ENCODE data around the gene ATP2C2.

The ATP2C2 gene

DNA sequence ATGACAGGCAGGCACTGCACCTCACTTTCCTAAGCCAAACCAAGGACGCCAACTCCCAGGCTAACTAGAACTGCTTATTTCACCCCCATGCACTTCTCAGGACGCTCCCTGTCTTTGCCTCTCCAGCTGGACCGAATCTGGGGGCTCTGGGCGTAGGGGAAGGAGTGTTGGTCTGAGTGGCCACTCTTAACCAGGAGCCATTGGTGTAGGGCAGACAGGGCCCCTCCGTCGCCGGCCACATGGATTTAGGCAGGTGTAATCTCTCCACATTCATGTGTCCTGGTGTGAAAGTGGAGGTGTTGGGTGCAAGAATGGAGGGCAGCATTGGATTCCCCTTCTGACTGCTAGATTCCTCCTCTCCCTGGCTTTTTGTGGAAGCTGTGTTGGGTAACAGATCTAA, 9.8 kb downstream of the ATP2C2 start:
- Histone ChIP-seq H3K9me3 (ENCODE audit: severe bottlenecking) (no peaks in the 10 kb centered on the region), H3K4me1 (ENCODE audit: insufficient read depth, poor library complexity, severe bottlenecking) (peaks cover 22% of the 10 kb centered on the region), H3K36me3 (ENCODE audit: low read depth) (peaks cover 4% of the 10 kb centered on the region; the same call in 1 of the 2 replicates), H3K27me3 (ENCODE audit: insufficient read depth, poor library complexity, severe bottlenecking) (no peaks in the 10 kb centered on the region), H3K27ac (ENCODE audit: poor library complexity, severe bottlenecking) (peak overlapping the region; percentile 30), H3K4me3 (ENCODE audit: severe bottlenecking) (no peak overlapping the region)
- DNase-seq (ENCODE audit: low spot score) (no peak), ATAC-seq (ENCODE audit: low read depth) (no peak)
- TF ChIP-seq, protein P1, sequence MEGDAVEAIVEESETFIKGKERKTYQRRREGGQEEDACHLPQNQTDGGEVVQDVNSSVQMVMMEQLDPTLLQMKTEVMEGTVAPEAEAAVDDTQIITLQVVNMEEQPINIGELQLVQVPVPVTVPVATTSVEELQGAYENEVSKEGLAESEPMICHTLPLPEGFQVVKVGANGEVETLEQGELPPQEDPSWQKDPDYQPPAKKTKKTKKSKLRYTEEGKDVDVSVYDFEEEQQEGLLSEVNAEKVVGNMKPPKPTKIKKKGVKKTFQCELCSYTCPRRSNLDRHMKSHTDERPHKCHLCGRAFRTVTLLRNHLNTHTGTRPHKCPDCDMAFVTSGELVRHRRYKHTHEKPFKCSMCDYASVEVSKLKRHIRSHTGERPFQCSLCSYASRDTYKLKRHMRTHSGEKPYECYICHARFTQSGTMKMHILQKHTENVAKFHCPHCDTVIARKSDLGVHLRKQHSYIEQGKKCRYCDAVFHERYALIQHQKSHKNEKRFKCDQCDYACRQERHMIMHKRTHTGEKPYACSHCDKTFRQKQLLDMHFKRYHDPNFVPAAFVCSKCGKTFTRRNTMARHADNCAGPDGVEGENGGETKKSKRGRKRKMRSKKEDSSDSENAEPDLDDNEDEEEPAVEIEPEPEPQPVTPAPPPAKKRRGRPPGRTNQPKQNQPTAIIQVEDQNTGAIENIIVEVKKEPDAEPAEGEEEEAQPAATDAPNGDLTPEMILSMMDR (IDR thresholded peaks at IDR 0.05; ENCODE audit: poor library complexity, severe bottlenecking), result no peak

DNA sequence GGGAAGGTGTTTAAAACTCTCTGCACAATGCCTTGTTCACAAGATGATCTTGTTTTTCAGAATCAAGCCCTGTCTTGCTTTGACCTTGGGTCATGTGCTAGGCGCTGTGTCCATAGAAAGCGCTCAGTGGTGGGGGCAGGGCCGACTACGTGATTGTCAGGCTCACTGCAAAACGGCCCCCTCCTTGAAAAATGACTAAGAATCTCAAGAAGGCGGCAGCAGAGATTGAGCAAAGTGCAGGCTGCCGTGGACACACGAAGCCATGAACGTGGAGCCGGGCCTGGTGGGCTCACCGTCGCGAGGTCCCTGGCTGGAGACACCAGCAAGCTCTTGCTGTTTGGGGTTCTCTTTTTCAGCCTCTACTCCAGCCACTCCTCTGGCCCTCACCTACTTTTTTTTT, 10.2 kb downstream of the ATP2C2 start:
- peaks cover 6% of the 10 kb centered on the region; the same call in 1 of the 2 replicates for H3K36me3 ChIP-seq (ENCODE audit: low read depth)
- peak overlapping the region; percentile 30 for H3K27ac ChIP-seq (ENCODE audit: poor library complexity, severe bottlenecking)
- ATAC-seq (ENCODE audit: low read depth) (peak; percentile 71), DNase-seq (ENCODE audit: low spot score) (peak; percentile 70)
- TF ChIP-seq, protein P1 (IDR thresholded peaks at IDR 0.05; ENCODE audit: poor library complexity, severe bottlenecking), result no peak
- H3K9me3 ChIP-seq (ENCODE audit: severe bottlenecking), result no peaks in the 10 kb centered on the region
- peaks cover 22% of the 10 kb centered on the region for H3K4me1 ChIP-seq (ENCODE audit: insufficient read depth, poor library complexity, severe bottlenecking)
- H3K27me3 ChIP-seq (ENCODE audit: insufficient read depth, poor library complexity, severe bottlenecking), result no peaks in the 10 kb centered on the region
- no peak overlapping the region for H3K4me3 ChIP-seq (ENCODE audit: severe bottlenecking)

DNA sequence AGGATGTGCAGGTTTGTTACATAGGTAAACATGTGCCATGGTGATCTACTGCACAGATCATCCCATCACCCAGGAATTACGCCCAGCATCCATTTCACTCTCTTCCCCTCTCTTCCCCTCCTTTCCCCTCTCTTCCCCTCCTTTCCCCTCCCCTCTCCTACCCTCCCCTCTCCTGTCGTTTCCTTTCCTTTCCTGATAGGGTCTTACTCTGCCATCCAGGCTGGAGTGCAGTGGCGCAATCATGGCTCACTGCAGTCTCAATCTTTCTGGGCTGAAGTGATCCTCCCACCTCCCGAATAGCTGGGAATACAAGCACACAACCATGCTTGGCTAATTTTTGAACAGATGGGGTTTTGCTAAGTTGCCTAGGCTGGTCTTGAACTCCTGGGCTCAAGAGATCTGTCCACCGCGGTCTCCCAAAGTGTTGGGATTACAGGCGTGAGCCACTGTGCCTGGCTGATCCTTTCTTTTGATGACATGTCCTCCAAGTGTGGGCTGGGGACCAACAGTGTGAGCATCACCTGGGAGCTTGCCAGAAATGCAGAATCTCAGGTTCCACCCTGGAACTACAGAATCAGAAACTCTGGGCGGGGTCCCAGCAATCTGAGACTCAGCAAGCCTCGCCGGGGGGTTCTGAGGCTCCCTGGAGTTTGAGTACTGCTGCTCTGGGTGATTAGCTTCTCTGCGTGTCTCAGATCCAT, 10.8 kb downstream of the ATP2C2 start:
- Histone ChIP-seq H3K4me1 (ENCODE audit: insufficient read depth, poor library complexity, severe bottlenecking) (peaks cover 22% of the 10 kb centered on the region), H3K36me3 (ENCODE audit: low read depth) (peaks cover 4% of the 10 kb centered on the region; the same call in 1 of the 2 replicates), H3K9me3 (ENCODE audit: severe bottlenecking) (no peaks in the 10 kb centered on the region), H3K27me3 (ENCODE audit: insufficient read depth, poor library complexity, severe bottlenecking) (no peaks in the 10 kb centered on the region), H3K27ac (ENCODE audit: poor library complexity, severe bottlenecking) (peak overlapping the region; percentile 30), H3K4me3 (ENCODE audit: severe bottlenecking) (no peak overlapping the region)
- ATAC-seq (ENCODE audit: low read depth) (no peak; the same call in 2 of the 3 replicates), DNase-seq (ENCODE audit: low spot score) (peak; percentile 29)
- TF ChIP-seq, protein P1 (IDR thresholded peaks at IDR 0.05; ENCODE audit: poor library complexity, severe bottlenecking), result no peak

DNA sequence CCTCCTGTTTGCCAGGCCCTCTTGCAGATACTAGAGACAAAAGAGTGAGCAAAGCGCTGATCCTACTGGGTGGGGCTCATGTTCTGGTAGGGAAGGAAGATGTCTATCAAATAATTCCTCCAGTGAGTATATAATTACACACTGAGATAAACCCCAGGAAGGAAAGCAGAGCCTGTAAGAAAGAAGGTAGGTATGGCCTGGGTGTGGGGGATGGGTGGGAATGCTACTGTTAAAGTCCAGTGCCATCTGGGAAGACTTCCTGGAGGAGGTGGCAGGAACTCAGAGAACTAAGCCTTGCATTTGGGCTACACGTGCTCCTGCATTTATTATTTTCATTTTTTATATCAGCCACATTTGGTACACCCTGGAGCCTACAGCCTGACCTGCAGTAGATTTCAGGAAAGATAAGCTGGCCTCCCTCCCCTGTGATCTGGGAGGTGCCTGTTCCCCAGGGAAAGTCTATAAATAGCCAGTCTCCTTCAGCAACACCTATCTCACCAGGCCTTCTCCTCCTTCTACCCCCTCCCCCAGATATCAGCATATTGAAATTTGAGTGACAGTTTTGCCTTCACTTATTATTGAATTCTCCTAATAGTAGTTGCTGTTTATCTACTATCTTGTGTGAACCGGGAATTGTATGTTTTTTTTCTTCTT, 11.5 kb downstream of the ATP2C2 start:
- ATAC-seq (ENCODE audit: low read depth), result peak; percentile 48; the same call in 2 of the 3 replicates
- peak; percentile 22 for DNase-seq (ENCODE audit: low spot score)
- no peak overlapping the region for H3K27ac ChIP-seq (ENCODE audit: poor library complexity, severe bottlenecking)
- H3K9me3 ChIP-seq (ENCODE audit: severe bottlenecking), result no peaks in the 10 kb centered on the region
- H3K4me3 ChIP-seq (ENCODE audit: severe bottlenecking), result no peak overlapping the region
- H3K36me3 ChIP-seq (ENCODE audit: low read depth), result 0 out of 2 replicates have a peak, but pooled peaks cover 4% of the 10 kb centered on the region
- H3K4me1 ChIP-seq (ENCODE audit: insufficient read depth, poor library complexity, severe bottlenecking), result peaks cover 22% of the 10 kb centered on the region
- TF ChIP-seq, protein P1 (IDR thresholded peaks at IDR 0.05; ENCODE audit: poor library complexity, severe bottlenecking), result no peak
- no peaks in the 10 kb centered on the region for H3K27me3 ChIP-seq (ENCODE audit: insufficient read depth, poor library complexity, severe bottlenecking)
